Measurements from ENCODE around the gene CPO.

DNA sequence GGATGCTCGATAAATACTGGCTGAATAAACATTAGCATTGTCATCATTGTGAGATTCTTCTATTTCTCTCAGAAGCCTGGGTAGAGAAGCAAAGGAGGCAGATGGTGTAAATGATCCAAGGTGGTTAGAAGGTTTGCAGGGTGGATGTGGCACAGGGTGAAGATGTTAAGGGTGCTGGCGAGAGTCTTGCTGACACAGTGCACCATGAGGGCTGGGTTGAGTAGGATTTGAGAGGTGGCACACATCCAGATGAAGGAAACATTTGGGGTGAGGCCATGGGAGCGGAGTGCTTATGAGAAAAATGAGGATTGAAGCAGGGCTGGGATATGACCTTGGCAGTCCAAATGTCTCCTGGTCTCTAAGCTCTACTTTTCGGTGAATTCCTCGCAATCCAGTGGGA lies 17.8 kb upstream of the CPO start:
- TF ChIP-seq CTCF (conservative IDR thresholded peaks at IDR 0.05; ENCODE audit: low read length) (no peak), EZH2phosphoT487 (IDR thresholded peaks at IDR 0.05; ENCODE audit: borderline replicate concordance) (no peak)

All from Loucy (cell line).